Breast epithelium (tissue), 4 donors: ENCODE data around the gene SRCAP. TPM values are rescaled to one million over a fixed set of nuclear protein-coding genes. Genes with fewer than 3 reads are reported as not detected.

Experiments
- DNase-seq, 2 donors: peaks; one replicate each; pipeline ENCODE4 v3.0.0-alpha.2; 2019; ENCODE audit warnings: low spot score in 2 of 2
- H3K27ac ChIP-seq, 2 donors: fragments of 200-600 bp; sonication (generic) in 1 of 2; one replicate each; pipeline ENCODE4 v1.5.1; 2016 to 2019; ENCODE audit warnings: mild to moderate bottlenecking in 1 of 2
- H3K27me3 ChIP-seq, 2 donors: fragments of 200-600 bp; sonication (generic) in 1 of 2; one replicate each; pipeline versions ENCODE4 v1.5.1 to v1.6.0; 2017 to 2019; ENCODE audit warnings: control low read depth in 1 of 2, mild to moderate bottlenecking in 1 of 2
- H3K36me3 ChIP-seq: fragments of 200-600 bp; one replicate; pipeline ENCODE4 v1.5.1; 2019
- H3K4me1 ChIP-seq, 2 donors: fragments of 200-600 bp; sonication (generic); one replicate each; pipeline ENCODE4 v1.5.1; 2016 to 2019; ENCODE audit warnings: control low read depth in 1 of 2
- H3K4me3 ChIP-seq, 3 donors: fragments of 200-600 bp; sonication (generic); 1 replicate in 2 of 3; 2 replicates in 1 of 3; pipeline ENCODE4 v1.5.1; 2016 to 2019; ENCODE audit warnings: mild to moderate bottlenecking in 3 of 3, moderate library complexity in 2 of 3
- H3K9me3 ChIP-seq, 2 donors: fragments of 200-600 bp; sonication (generic) in 1 of 2; one replicate each; pipeline ENCODE4 v1.5.1; 2016 to 2019; ENCODE audit warnings: control low read depth in 1 of 2
- POLR2A ChIP-seq: fragments of 450-650 bp; IDR thresholded peaks from one replicate; pipeline ENCODE4 v1.6.1; 2016; ENCODE audit warnings: antibody characterized with exemption, mild to moderate bottlenecking, moderate library complexity
- POLR2AphosphoS5 ChIP-seq, 3 donors: sonication (generic); formaldehyde crosslinking; IDR thresholded peaks; one replicate each; pipeline ENCODE4 v1.6.1; 2017; ENCODE audit warnings: antibody characterized with exemption in 3 of 3
- intact Hi-C: fragments of 100-400 bp; cut with DNase I; formaldehyde crosslinking; loops from one replicate; pipeline ENCODE4 v1.15.1; 2023; ENCODE audit warnings: low total_unique reads
- total RNA-seq, 3 donors: library from RNA; depleted of rRNA; stranded (reverse); fragments of >200 nt; gene quantifications; one replicate each; pipeline ENCODE4 v1.1.0, GENCODE V29; 2016
- TF ChIP-seq, protein P1 (sequence below), 3 donors: fragments of 450-650 bp; IDR thresholded peaks; one replicate each; pipeline ENCODE4 v1.5.1; 2016 to 2017; ENCODE audit warnings: antibody characterized with exemption in 3 of 3, mild to moderate bottlenecking in 3 of 3, moderate library complexity in 3 of 3

The SRCAP gene
- total RNA-seq, 3 donors from 2014 or later: 19.0 to 24.9 (median 20.8) TPM

- H3K27me3 ChIP-seq: no peaks in the 10 kb centered on the region
- intact Hi-C loops: no loop called here
- peak overlapping the region; percentile 79 to 97 (median 85) for H3K4me3 ChIP-seq
- peaks cover 4% of the 10 kb centered on the region for H3K36me3 ChIP-seq
- no peaks in the 10 kb centered on the region for H3K9me3 ChIP-seq
- peaks cover 5 to 25% of the 10 kb centered on the region in 2 donors for H3K4me1 ChIP-seq
- DNase-seq: no peak
- TF ChIP-seq POLR2AphosphoS5 (IDR thresholded peaks at IDR 0.05): no peak
- TF ChIP-seq, protein P1, sequence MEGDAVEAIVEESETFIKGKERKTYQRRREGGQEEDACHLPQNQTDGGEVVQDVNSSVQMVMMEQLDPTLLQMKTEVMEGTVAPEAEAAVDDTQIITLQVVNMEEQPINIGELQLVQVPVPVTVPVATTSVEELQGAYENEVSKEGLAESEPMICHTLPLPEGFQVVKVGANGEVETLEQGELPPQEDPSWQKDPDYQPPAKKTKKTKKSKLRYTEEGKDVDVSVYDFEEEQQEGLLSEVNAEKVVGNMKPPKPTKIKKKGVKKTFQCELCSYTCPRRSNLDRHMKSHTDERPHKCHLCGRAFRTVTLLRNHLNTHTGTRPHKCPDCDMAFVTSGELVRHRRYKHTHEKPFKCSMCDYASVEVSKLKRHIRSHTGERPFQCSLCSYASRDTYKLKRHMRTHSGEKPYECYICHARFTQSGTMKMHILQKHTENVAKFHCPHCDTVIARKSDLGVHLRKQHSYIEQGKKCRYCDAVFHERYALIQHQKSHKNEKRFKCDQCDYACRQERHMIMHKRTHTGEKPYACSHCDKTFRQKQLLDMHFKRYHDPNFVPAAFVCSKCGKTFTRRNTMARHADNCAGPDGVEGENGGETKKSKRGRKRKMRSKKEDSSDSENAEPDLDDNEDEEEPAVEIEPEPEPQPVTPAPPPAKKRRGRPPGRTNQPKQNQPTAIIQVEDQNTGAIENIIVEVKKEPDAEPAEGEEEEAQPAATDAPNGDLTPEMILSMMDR (IDR thresholded peaks at IDR 0.05): no peak
- no peak for TF ChIP-seq POLR2A
- peak overlapping the region; percentile 97 to 99 for H3K27ac ChIP-seq
Observed at GRCh38 chr16:30660424-30661261, 38.3 kb upstream of the SRCAP start.

DNA sequence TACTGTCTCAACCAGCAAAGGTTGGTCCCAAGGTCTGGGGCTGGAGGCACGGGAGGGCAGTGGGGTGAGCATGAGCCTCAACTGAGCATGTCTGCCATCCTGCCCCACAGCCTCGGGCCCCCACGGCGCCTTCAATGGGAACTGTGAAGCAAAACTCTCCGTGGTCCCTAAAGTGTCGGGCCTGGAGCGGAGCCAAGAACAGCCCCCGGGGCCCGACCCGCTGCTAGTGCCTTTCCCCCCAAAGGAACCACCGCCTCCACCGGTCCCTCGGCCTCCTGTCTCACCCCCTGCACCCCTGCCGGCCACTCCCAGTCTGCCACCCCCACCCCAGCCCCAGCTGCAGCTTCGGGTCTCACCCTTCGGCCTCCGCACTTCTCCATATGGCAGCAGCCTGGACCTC, 36.5 kb upstream of the SRCAP start:
- H3K9me3 ChIP-seq: no peaks in the 10 kb centered on the region
- H3K27ac ChIP-seq: peak overlapping the region in 1 of 2 donors; percentile 44
- peaks cover 8% of the 10 kb centered on the region for H3K36me3 ChIP-seq
- H3K27me3 ChIP-seq: no peaks in the 10 kb centered on the region
- DNase-seq: no peak
- intact Hi-C loops: no loop called here
- peak overlapping the region in 1 of 3 donors; percentile 85 for H3K4me3 ChIP-seq
- TF ChIP-seq POLR2AphosphoS5 (IDR thresholded peaks at IDR 0.05) (no peak), POLR2A (no peak)
- TF ChIP-seq, protein P1 (IDR thresholded peaks at IDR 0.05): no peak
- peaks cover 5 to 20% of the 10 kb centered on the region in 2 donors for H3K4me1 ChIP-seq

DNA sequence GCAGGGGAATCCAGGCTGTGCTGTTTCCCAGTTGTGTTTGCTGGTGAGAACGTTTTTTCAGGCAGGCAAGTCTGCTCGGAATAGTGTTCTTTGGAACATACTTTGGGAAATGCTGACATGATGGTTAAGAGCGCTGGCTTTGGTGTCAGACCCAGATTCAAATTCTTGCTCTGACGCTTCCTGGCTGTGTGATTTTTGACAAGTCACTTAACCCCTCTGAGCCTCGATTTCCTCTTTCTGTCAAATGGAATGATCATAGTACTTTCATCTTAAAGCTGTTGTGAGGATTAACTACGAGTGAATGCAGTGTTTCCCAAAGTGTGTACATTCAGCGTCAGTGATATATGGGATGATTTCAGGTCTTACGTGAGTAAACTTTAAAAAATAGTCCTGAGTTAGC, 35.9 kb upstream of the SRCAP start:
- Histone ChIP-seq H3K27me3 (no peaks in the 10 kb centered on the region), H3K9me3 (no peaks in the 10 kb centered on the region), H3K27ac (no peak overlapping the region), H3K4me3 (no peak overlapping the region), H3K4me1 (peaks cover 5 to 20% of the 10 kb centered on the region in 2 donors), H3K36me3 (peaks cover 12% of the 10 kb centered on the region)
- intact Hi-C loops: no loop called here
- no peak for TF ChIP-seq POLR2AphosphoS5 (IDR thresholded peaks at IDR 0.05)
- TF ChIP-seq, protein P1 (IDR thresholded peaks at IDR 0.05): no peak
- no peak for TF ChIP-seq POLR2A
- DNase-seq: no peak

DNA sequence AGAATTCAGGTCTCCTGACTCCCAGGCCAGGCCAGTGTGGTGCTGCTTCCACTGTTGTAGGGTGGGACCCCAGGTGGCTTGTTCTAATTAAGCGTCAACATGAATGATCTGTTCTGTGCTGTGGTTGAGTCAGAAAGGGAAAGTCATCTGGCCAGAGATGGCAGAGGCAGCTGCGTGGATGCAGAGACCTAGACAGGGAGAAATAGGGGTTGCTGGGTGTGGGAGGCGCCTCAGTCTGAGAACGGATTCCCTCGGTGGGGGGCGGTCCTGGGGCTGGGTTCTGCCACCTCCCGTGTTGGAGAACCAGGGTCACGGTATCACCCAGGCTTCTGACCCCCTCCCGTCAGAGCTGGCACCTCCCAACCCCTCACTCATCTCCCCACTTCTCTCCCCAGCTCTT, 35.2 kb upstream of the SRCAP start:
- Histone ChIP-seq H3K27me3 (no peaks in the 10 kb centered on the region), H3K27ac (peak overlapping the region; percentile 4 to 10), H3K36me3 (peaks cover 12% of the 10 kb centered on the region), H3K9me3 (no peaks in the 10 kb centered on the region), H3K4me1 (peaks cover 5 to 20% of the 10 kb centered on the region in 2 donors), H3K4me3 (no peak overlapping the region)
- intact Hi-C loops: no loop called here
- no peak for DNase-seq
- TF ChIP-seq, protein P1 (IDR thresholded peaks at IDR 0.05): no peak
- TF ChIP-seq POLR2AphosphoS5 (IDR thresholded peaks at IDR 0.05) (no peak), POLR2A (no peak)

DNA sequence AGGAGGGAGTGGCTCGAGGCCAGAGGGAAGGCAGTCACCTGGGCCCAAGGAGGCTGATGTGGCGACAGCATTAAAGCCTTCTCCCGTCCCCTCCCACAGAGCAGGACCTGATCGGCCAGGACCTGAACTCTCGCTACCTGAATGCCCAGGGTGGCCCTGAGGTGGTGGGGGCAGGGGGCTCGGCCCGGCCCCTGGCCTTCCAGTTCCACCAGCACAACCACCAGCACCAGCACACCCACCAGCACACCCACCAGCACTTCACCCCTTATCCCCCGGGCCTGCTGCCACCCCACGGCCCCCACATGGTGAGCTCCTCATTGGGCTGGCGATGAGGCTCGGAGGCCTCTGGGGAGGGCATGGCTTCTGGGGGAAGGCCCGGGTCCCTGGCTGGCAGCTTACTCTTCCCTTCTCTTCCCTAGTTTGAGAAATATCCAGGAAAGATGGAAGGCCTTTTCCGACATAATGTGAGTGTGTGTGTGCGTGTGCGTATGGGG, 34.3 kb upstream of the SRCAP start:
- peak overlapping the region in 1 of 2 donors; percentile 4 for H3K27ac ChIP-seq
- intact Hi-C loops: no loop called here
- H3K4me1 ChIP-seq: peaks cover 5 to 20% of the 10 kb centered on the region in 2 donors
- no peak for TF ChIP-seq POLR2A
- H3K9me3 ChIP-seq: no peaks in the 10 kb centered on the region
- H3K4me3 ChIP-seq: no peak overlapping the region
- peaks cover 12% of the 10 kb centered on the region for H3K36me3 ChIP-seq
- DNase-seq: no peak
- no peaks in the 10 kb centered on the region for H3K27me3 ChIP-seq
